BLaER1 treated with 17β-estradiol and CSF1 and Interleukin-3, amounts not matched to agents 10 nM and 100 nM (cell line): ENCODE results near the gene DUSP1.

Experiments
- H3K27ac ChIP-seq, 11 experiments: shearing (Covaris generic); formaldehyde crosslinking; 2 replicates each; pipeline ENCODE4 v1.8.1; 2022
- H3K27me3 ChIP-seq, 11 experiments: shearing (Covaris generic); formaldehyde crosslinking; 2 replicates each; pipeline ENCODE4 v1.8.1; 2022
- H3K36me3 ChIP-seq, 11 experiments: shearing (Covaris generic); formaldehyde crosslinking; 2 replicates each; pipeline ENCODE4 v1.8.1; 2022
- H3K4me1 ChIP-seq, 10 experiments: shearing (Covaris generic); formaldehyde crosslinking; 2 replicates each; pipeline ENCODE4 v1.8.1; 2022
- H3K4me2 ChIP-seq, 11 experiments: shearing (Covaris generic); formaldehyde crosslinking; 2 replicates each; pipeline ENCODE4 v1.8.1; 2022
- H3K4me3 ChIP-seq, 10 experiments: shearing (Covaris generic); formaldehyde crosslinking; 2 replicates each; pipeline ENCODE4 v1.8.1; 2022
- H3K9ac ChIP-seq, 11 experiments: shearing (Covaris generic); formaldehyde crosslinking; 2 replicates each; pipeline ENCODE4 v1.8.1; 2022
- H3K9me3 ChIP-seq, 11 experiments: shearing (Covaris generic); formaldehyde crosslinking; replicated peaks in 1 of 11; 2 replicates each; pipeline ENCODE4 v1.8.1; 2022
- H4K20me1 ChIP-seq, 11 experiments: shearing (Covaris generic); formaldehyde crosslinking; 2 replicates each; pipeline ENCODE4 v1.8.1; 2022
- Cebpa-rat ChIP-seq, 11 experiments: shearing (Covaris generic); IDR thresholded peaks; 2 replicates each; pipeline ENCODE4 v1.8.1; 2022

DUSP1 gene

GRCh38 chr5:172754596-172755356 is 16.2 kb downstream of the DUSP1 start:
- Histone ChIP-seq H3K4me3 (no peak overlapping the region), H3K27ac (no peak overlapping the region), H3K4me1 (peaks cover 37 to 56% (median 47%) of the 10 kb centered on the region in 10 experiments), H3K4me2 (no peak overlapping the region), H3K36me3 (no peaks in the 10 kb centered on the region), H3K9ac (no peak overlapping the region), H3K27me3 (no peaks in the 10 kb centered on the region), H3K9me3 (peaks cover 0 to 10% (median 2%) of the 10 kb centered on the region in 11 experiments; a peak in 9 of 22 replicates), H4K20me1 (no peaks in the 10 kb centered on the region)
- no peak for TF ChIP-seq Cebpa-rat (IDR thresholded peaks at IDR 0.05)

GRCh38 chr5:172753101-172753500 is 17.9 kb downstream of the DUSP1 start:
- Histone ChIP-seq H3K4me1 (peaks cover 23 to 41% (median 31%) of the 10 kb centered on the region in 10 experiments), H3K27ac (no peak overlapping the region), H3K9me3 (peaks cover 0 to 15% (median 6%) of the 10 kb centered on the region in 11 experiments; a peak in 12 of 22 replicates), H3K4me3 (no peak overlapping the region), H3K9ac (no peak overlapping the region), H3K4me2 (no peak overlapping the region), H3K36me3 (no peaks in the 10 kb centered on the region), H3K27me3 (no peaks in the 10 kb centered on the region), H4K20me1 (no peaks in the 10 kb centered on the region)
- no peak for TF ChIP-seq Cebpa-rat (IDR thresholded peaks at IDR 0.05)

GRCh38 chr5:172751761-172752510 is 19.1 kb downstream of the DUSP1 start:
- Histone ChIP-seq H3K4me1 (peaks cover 13 to 29% (median 24%) of the 10 kb centered on the region in 10 experiments), H3K27ac (peak overlapping the region in 4 of 11 experiments; percentile 36 to 61 (median 48); a peak in 5 of 22 replicates), H3K9ac (peak overlapping the region in 3 of 11 experiments; percentile 35 to 44 (median 37); a peak in 3 of 22 replicates), H3K36me3 (no peaks in the 10 kb centered on the region), H3K4me3 (no peak overlapping the region), H3K27me3 (no peaks in the 10 kb centered on the region), H4K20me1 (no peaks in the 10 kb centered on the region), H3K9me3 (peaks cover 0 to 27% (median 17%) of the 10 kb centered on the region in 11 experiments; a peak in 17 of 22 replicates), H3K4me2 (peak overlapping the region; percentile 73 to 91 (median 81))
- TF ChIP-seq Cebpa-rat (IDR thresholded peaks at IDR 0.05) = no peak

- Histone ChIP-seq H3K9ac (no peak overlapping the region), H3K9me3 (peaks cover 0 to 25% (median 21%) of the 10 kb centered on the region in 11 experiments; a peak in 17 of 22 replicates), H3K36me3 (no peaks in the 10 kb centered on the region), H3K27ac (no peak overlapping the region), H3K4me1 (peaks cover 10 to 26% (median 24%) of the 10 kb centered on the region in 10 experiments), H3K27me3 (no peaks in the 10 kb centered on the region), H3K4me2 (peak overlapping the region in 9 of 11 experiments; percentile 5 to 86 (median 78); a peak in 13 of 22 replicates), H3K4me3 (no peak overlapping the region), H4K20me1 (no peaks in the 10 kb centered on the region)
- TF ChIP-seq Cebpa-rat (IDR thresholded peaks at IDR 0.05) = no peak
Observed at GRCh38 chr5:172749881-172750633, 20.9 kb downstream of the DUSP1 start.

- Histone ChIP-seq H3K36me3 (no peaks in the 10 kb centered on the region), H3K27me3 (no peaks in the 10 kb centered on the region), H3K27ac (no peak overlapping the region), H3K4me1 (peaks cover 16 to 34% (median 31%) of the 10 kb centered on the region in 10 experiments), H3K9me3 (peaks cover 0 to 25% (median 21%) of the 10 kb centered on the region in 11 experiments; a peak in 17 of 22 replicates), H3K4me3 (no peak overlapping the region), H3K4me2 (no peak overlapping the region), H3K9ac (no peak overlapping the region), H4K20me1 (no peaks in the 10 kb centered on the region)
- TF ChIP-seq Cebpa-rat (IDR thresholded peaks at IDR 0.05) = no peak
Observed at GRCh38 chr5:172749076-172749475, 21.9 kb downstream of the DUSP1 start.

- Histone ChIP-seq H3K27me3 (no peaks in the 10 kb centered on the region), H3K9me3 (peaks cover 0 to 25% (median 21%) of the 10 kb centered on the region in 11 experiments; a peak in 17 of 22 replicates), H3K9ac (no peak overlapping the region), H3K27ac (no peak overlapping the region), H3K4me3 (no peak overlapping the region), H3K36me3 (no peaks in the 10 kb centered on the region), H3K4me2 (no peak overlapping the region), H4K20me1 (no peaks in the 10 kb centered on the region), H3K4me1 (peaks cover 20 to 41% (median 37%) of the 10 kb centered on the region in 10 experiments)
- TF ChIP-seq Cebpa-rat (IDR thresholded peaks at IDR 0.05) = no peak
Observed at GRCh38 chr5:172748341-172748843, 22.6 kb downstream of the DUSP1 start.

GRCh38 chr5:172747471-172747870 is 23.5 kb downstream of the DUSP1 start:
- no peak overlapping the region for H3K27ac ChIP-seq
- TF ChIP-seq Cebpa-rat (IDR thresholded peaks at IDR 0.05) = no peak
- no peaks in the 10 kb centered on the region for H4K20me1 ChIP-seq
- peaks cover 20 to 49% (median 44%) of the 10 kb centered on the region in 10 experiments for H3K4me1 ChIP-seq
- no peak overlapping the region for H3K4me2 ChIP-seq
- H3K4me3 ChIP-seq = no peak overlapping the region
- no peaks in the 10 kb centered on the region for H3K27me3 ChIP-seq
- H3K36me3 ChIP-seq = no peaks in the 10 kb centered on the region
- no peak overlapping the region for H3K9ac ChIP-seq
- peaks cover 0 to 25% (median 21%) of the 10 kb centered on the region in 11 experiments; a peak in 17 of 22 replicates for H3K9me3 ChIP-seq

GRCh38 chr5:172746725-172747124 is 24.3 kb downstream of the DUSP1 start:
- Histone ChIP-seq H3K36me3 (no peaks in the 10 kb centered on the region), H3K9me3 (peaks cover 0 to 25% (median 21%) of the 10 kb centered on the region in 11 experiments; a peak in 17 of 22 replicates), H3K4me2 (no peak overlapping the region), H3K27ac (no peak overlapping the region), H3K4me3 (no peak overlapping the region), H3K27me3 (no peaks in the 10 kb centered on the region), H3K4me1 (peaks cover 25 to 53% (median 47%) of the 10 kb centered on the region in 10 experiments), H4K20me1 (no peaks in the 10 kb centered on the region), H3K9ac (no peak overlapping the region)
- no peak for TF ChIP-seq Cebpa-rat (IDR thresholded peaks at IDR 0.05)
